C4-2B (cell line): ENCODE measurements around the gene PROK1.

Experiments used
- CTCF ChIP-seq: fragments of 450-650 bp; conservative IDR thresholded peaks from 2 replicates; pipeline ENCODE4 v1.5.1; 2017; ENCODE audit warnings: mild to moderate bottlenecking
- ZFX ChIP-seq: fragments of 450-650 bp; IDR thresholded peaks from 2 replicates; pipeline ENCODE4 v1.6.1; 2017

- no peak for TF ChIP-seq CTCF
- no peak for TF ChIP-seq ZFX
These were observed 2.9 kb downstream of the PROK1 start for GRCh38 chr1:110453829-110454228.
